ENCODE measurements around the gene ATAD3B.

Gene ATAD3B

DNA sequence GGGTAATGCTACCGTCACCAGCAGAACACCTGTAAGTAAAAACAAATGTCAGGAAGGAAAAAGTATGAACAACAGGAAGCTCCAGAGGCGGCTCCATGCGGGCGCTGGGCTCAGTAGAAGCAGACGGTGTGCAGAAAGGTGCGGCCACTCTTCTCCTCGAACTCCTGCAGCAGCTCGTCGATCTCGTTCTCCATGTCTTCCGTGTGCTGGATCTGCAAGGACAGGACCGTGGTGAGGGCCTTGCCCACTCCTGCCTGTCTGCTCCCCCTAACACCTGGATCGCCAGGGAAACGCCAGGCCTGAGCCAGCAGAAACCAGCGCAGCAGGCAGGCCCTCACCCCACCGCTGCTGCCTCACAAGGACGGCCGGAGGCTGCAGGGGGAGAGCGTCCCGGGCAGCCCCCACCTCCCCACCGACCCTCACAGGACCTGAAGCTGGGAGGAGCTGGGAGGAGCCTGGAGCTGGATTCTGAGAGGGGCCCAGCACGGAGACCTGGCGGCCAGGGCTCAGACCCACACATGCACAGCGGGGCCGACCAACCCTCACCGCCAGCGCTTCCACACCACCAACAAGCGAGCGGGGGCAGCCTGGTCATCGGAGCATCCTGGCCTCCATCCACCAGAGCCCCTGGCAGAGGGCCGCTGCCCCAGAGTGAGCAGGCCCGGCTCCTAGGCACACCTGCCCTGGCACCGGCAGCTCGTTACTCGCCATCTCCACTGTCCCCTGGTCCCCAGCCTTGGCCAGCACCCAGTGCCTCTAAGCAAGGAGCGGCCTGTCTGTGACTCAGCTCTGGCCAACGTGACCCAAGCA, 70.6 kb downstream of the ATAD3B start:
- H3K4me3 ChIP-seq (ENCODE audit: low read depth, low read length): no peak overlapping the region
- TF ChIP-seq, protein P1, sequence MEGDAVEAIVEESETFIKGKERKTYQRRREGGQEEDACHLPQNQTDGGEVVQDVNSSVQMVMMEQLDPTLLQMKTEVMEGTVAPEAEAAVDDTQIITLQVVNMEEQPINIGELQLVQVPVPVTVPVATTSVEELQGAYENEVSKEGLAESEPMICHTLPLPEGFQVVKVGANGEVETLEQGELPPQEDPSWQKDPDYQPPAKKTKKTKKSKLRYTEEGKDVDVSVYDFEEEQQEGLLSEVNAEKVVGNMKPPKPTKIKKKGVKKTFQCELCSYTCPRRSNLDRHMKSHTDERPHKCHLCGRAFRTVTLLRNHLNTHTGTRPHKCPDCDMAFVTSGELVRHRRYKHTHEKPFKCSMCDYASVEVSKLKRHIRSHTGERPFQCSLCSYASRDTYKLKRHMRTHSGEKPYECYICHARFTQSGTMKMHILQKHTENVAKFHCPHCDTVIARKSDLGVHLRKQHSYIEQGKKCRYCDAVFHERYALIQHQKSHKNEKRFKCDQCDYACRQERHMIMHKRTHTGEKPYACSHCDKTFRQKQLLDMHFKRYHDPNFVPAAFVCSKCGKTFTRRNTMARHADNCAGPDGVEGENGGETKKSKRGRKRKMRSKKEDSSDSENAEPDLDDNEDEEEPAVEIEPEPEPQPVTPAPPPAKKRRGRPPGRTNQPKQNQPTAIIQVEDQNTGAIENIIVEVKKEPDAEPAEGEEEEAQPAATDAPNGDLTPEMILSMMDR (IDR thresholded peaks at IDR 0.05; ENCODE audit: low read depth, low read length): no peak
- TF ChIP-seq MYC (IDR thresholded peaks at IDR 0.05; ENCODE audit: low read depth, low read length): no peak
- TF ChIP-seq, protein P2, sequence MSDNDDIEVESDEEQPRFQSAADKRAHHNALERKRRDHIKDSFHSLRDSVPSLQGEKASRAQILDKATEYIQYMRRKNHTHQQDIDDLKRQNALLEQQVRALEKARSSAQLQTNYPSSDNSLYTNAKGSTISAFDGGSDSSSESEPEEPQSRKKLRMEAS (IDR thresholded peaks at IDR 0.05; ENCODE audit: low read depth, low read length): no peak
- TF ChIP-seq POLR2A (IDR thresholded peaks at IDR 0.05; ENCODE audit: extremely low read depth, insufficient read length): no peak
- no peak for DNase-seq (ENCODE audit: low read depth)

DNA sequence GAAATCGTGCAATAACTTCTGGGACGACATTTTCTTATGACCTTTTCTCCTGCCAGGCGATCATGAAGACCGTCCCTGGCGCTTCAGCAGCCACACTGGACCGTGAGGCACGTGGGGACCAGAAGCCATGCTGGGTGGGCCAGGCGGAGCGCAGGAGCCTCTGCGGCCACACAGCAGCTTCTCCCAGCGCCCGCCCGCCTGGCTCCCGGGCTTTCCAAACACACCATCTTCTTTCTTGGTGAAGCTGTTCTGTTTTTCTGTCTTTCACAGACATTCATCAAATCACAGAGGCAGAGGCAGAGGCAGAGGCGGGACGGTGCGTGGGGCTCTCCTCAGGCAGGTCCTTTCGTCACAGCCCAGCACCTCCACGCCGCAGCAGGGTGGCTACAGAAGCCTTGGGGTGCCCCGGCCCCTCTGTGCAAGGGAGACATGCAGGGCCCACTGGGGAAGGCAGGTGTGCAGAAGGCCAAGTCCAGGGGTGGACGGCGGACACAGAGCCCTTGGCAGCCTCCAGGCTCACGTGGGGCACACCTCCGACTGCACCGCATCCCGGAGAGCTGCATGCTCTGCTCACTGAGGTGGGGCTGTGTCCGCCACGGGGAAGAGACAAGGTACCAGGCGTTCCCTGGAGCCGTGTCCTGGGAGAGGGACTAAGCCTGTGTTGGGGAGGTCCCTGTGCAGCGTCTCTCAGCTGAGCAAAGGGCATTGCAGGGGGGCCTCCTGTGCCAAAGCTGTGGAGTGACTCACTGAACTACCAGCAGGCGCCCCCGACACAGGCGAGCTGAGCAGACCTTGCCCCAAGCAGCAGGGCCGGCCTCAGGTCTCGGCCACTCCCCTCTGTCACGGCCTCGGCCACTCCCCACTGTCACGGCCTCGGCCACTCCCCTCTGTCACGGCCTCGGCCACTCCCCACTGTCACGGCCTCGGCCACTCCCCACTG, 71.5 kb downstream of the ATAD3B start:
- TF ChIP-seq POLR2A (IDR thresholded peaks at IDR 0.05; ENCODE audit: extremely low read depth, insufficient read length) (no peak), MYC (IDR thresholded peaks at IDR 0.05; ENCODE audit: low read depth, low read length) (no peak)
- TF ChIP-seq, protein P1 (IDR thresholded peaks at IDR 0.05; ENCODE audit: low read depth, low read length): no peak
- TF ChIP-seq, protein P2 (IDR thresholded peaks at IDR 0.05; ENCODE audit: low read depth, low read length): no peak
- H3K4me3 ChIP-seq (ENCODE audit: low read depth, low read length): no peak overlapping the region
- no peak for DNase-seq (ENCODE audit: low read depth)

DNA sequence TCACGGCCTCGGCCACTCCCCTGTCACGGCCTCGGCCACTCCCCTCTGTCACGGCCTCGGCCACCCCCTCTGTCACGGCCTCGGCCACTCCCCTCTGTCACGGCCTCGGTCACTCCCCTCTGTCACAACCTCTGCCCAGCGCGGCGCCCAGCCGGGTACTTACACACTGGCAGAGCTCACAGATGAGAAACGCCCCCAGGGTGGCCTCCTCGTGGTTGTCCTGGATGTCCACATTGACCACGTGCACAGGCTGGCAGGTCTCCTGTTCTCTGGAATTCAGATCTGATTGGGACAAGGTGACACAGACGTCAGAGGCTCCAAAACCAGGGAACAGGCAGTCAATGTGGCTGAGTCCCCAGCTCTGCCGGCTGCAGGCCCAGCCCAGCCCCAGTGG, 72.1 kb downstream of the ATAD3B start:
- TF ChIP-seq MYC (IDR thresholded peaks at IDR 0.05; ENCODE audit: low read depth, low read length): no peak
- no peak for TF ChIP-seq POLR2A (IDR thresholded peaks at IDR 0.05; ENCODE audit: extremely low read depth, insufficient read length)
- TF ChIP-seq, protein P1 (IDR thresholded peaks at IDR 0.05; ENCODE audit: low read depth, low read length): no peak
- TF ChIP-seq, protein P2 (IDR thresholded peaks at IDR 0.05; ENCODE audit: low read depth, low read length): no peak
- no peak for DNase-seq (ENCODE audit: low read depth)
- no peak overlapping the region for H3K4me3 ChIP-seq (ENCODE audit: low read depth, low read length)

DNA sequence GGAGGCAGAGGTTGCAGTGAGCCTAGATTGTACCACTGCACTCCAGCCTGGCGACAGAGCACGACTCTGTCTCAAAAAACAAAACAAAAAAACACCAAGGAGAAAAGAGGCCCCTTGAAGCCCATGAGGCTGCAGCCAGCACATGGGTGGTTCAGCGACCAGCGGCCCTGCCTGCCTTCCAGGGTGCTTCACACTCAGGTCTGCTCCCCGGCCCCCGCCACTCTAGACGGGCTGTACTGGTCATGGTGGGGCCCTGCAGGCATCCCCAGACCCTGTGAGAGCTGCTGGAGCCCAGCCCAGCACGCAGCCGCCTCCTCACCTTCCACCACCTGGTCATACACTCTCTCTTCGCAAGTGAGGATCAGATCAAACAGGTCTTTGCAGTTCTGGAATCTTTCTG, 73.0 kb downstream of the ATAD3B start:
- TF ChIP-seq, protein P2 (IDR thresholded peaks at IDR 0.05; ENCODE audit: low read depth, low read length): no peak
- no peak for DNase-seq (ENCODE audit: low read depth)
- no peak overlapping the region for H3K4me3 ChIP-seq (ENCODE audit: low read depth, low read length)

Measured in NB4 (cell line).